HL-60 (cell line): ENCODE data around the gene E2F4.

Experiments used
- GABPA ChIP-seq: IDR thresholded peaks from 2 replicates; pipeline ENCODE4 v1.6.1; 2012; ENCODE audit warnings: low read depth
- POLR2AphosphoS5 ChIP-seq: IDR thresholded peaks from 2 replicates; pipeline ENCODE4 v1.6.1; 2012; ENCODE audit warnings: low read depth
- SPI1 ChIP-seq: IDR thresholded peaks from 2 replicates; pipeline ENCODE4 v1.6.1; 2012; ENCODE audit warnings: low read depth, mild to moderate bottlenecking, borderline replicate concordance
- TF ChIP-seq, protein P1 (sequence below): IDR thresholded peaks from one replicate; pipeline ENCODE4 v1.5.1; 2011; ENCODE audit warnings: low read length, control low read depth, inconsistent platforms; ENCODE audit not compliant: insufficient read depth
- TF ChIP-seq, protein P2 (sequence below): IDR thresholded peaks from 2 replicates; pipeline ENCODE4 v1.6.1; 2012; ENCODE audit warnings: low read depth; ENCODE audit not compliant: insufficient replicate concordance

DNA sequence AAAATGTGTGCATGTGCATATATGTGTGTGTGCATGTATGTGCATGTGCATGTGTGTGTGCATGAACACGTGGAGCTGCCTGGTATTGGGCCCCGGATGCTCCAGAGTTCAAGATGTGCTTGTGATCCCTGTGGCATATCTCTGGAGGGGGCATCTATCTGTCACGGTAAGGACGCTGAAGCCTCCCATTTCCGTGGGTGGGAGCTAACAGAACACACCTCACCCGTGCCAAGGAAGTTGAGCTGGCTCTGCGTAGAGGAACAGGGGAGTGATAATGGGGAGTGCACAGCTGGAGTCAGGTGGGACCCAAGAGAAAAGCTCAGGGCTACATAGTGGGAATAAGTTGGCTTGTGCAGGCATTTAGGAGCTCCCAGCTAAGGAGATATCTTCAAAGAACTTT, 19.7 kb downstream of the E2F4 start:
- TF ChIP-seq, protein P1, sequence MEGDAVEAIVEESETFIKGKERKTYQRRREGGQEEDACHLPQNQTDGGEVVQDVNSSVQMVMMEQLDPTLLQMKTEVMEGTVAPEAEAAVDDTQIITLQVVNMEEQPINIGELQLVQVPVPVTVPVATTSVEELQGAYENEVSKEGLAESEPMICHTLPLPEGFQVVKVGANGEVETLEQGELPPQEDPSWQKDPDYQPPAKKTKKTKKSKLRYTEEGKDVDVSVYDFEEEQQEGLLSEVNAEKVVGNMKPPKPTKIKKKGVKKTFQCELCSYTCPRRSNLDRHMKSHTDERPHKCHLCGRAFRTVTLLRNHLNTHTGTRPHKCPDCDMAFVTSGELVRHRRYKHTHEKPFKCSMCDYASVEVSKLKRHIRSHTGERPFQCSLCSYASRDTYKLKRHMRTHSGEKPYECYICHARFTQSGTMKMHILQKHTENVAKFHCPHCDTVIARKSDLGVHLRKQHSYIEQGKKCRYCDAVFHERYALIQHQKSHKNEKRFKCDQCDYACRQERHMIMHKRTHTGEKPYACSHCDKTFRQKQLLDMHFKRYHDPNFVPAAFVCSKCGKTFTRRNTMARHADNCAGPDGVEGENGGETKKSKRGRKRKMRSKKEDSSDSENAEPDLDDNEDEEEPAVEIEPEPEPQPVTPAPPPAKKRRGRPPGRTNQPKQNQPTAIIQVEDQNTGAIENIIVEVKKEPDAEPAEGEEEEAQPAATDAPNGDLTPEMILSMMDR: no peak
- TF ChIP-seq POLR2AphosphoS5 (no peak), GABPA (no peak), SPI1 (no peak)
- TF ChIP-seq, protein P2, sequence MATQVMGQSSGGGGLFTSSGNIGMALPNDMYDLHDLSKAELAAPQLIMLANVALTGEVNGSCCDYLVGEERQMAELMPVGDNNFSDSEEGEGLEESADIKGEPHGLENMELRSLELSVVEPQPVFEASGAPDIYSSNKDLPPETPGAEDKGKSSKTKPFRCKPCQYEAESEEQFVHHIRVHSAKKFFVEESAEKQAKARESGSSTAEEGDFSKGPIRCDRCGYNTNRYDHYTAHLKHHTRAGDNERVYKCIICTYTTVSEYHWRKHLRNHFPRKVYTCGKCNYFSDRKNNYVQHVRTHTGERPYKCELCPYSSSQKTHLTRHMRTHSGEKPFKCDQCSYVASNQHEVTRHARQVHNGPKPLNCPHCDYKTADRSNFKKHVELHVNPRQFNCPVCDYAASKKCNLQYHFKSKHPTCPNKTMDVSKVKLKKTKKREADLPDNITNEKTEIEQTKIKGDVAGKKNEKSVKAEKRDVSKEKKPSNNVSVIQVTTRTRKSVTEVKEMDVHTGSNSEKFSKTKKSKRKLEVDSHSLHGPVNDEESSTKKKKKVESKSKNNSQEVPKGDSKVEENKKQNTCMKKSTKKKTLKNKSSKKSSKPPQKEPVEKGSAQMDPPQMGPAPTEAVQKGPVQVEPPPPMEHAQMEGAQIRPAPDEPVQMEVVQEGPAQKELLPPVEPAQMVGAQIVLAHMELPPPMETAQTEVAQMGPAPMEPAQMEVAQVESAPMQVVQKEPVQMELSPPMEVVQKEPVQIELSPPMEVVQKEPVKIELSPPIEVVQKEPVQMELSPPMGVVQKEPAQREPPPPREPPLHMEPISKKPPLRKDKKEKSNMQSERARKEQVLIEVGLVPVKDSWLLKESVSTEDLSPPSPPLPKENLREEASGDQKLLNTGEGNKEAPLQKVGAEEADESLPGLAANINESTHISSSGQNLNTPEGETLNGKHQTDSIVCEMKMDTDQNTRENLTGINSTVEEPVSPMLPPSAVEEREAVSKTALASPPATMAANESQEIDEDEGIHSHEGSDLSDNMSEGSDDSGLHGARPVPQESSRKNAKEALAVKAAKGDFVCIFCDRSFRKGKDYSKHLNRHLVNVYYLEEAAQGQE: no peak
